Mesothelial cell of epicardium (in vitro differentiated cells): ENCODE measurements around the gene CLSTN2. TPM values are rescaled to one million over a fixed set of nuclear protein-coding genes. Genes with fewer than 3 reads are reported as not detected.

Source experiments
- DNase-seq, 2 experiments: peaks; one replicate each; pipeline ENCODE4 v3.0.0; 2021; ENCODE audit warnings: low spot score in 2 of 2; ENCODE audit not compliant: unreplicated experiment in 2 of 2
- H3K27ac Mint-ChIP-seq: 2 replicates; pipeline ENCODE4 v1.8.0; 2021; ENCODE audit warnings: mixed read lengths
- H3K27me3 Mint-ChIP-seq: 2 replicates; pipeline ENCODE4 v1.8.0; 2021; ENCODE audit warnings: low read depth, mixed read lengths
- H3K36me3 Mint-ChIP-seq: 2 replicates; pipeline ENCODE4 v1.8.0; 2021; ENCODE audit warnings: mixed read lengths
- H3K4me1 Mint-ChIP-seq: 2 replicates; pipeline ENCODE4 v1.8.0; 2021; ENCODE audit warnings: mixed read lengths
- H3K4me3 Mint-ChIP-seq: 2 replicates; pipeline ENCODE4 v1.8.0; 2021; ENCODE audit warnings: mild to moderate bottlenecking, moderate library complexity, mixed read lengths
- H3K9me3 Mint-ChIP-seq: 2 replicates; pipeline ENCODE4 v1.8.0; 2021; ENCODE audit warnings: mixed read lengths
- CTCF ChIP-seq: fragments of 200-600 bp; sonication (generic); IDR thresholded peaks from one replicate; pipeline ENCODE4 v1.5.0; 2021; ENCODE audit warnings: antibody characterized with exemption; ENCODE audit not compliant: unreplicated experiment
- total RNA-seq: library from RNA; stranded (reverse); gene quantifications from 3 replicates; pipeline ENCODE4 v1.2.1, GENCODE V29; 2021

CLSTN2 gene
- total RNA-seq, 1 donor from 2014 or later, result 18.2 TPM

GRCh38 chr3:140580746-140581145 is 645.8 kb downstream of the CLSTN2 start:
- no peak for TF ChIP-seq CTCF
- Mint-ChIP-seq H3K27ac (no peak overlapping the region), H3K9me3 (no peaks in the 10 kb centered on the region), H3K27me3 (no peaks in the 10 kb centered on the region), H3K4me1 (no peaks in the 10 kb centered on the region), H3K36me3 (no peaks in the 10 kb centered on the region), H3K4me3 (no peak overlapping the region)
- no peak for DNase-seq

- DNase-seq, result no peak
- Mint-ChIP-seq H3K4me1 (no peaks in the 10 kb centered on the region), H3K4me3 (no peak overlapping the region), H3K36me3 (no peaks in the 10 kb centered on the region), H3K27me3 (no peaks in the 10 kb centered on the region), H3K27ac (no peak overlapping the region), H3K9me3 (no peaks in the 10 kb centered on the region)
- no peak for TF ChIP-seq CTCF
These were observed 649.6 kb downstream of the CLSTN2 start for GRCh38 chr3:140584549-140584948.

- Mint-ChIP-seq H3K27me3 (no peaks in the 10 kb centered on the region), H3K27ac (no peak overlapping the region)
These were observed 650.8 kb downstream of the CLSTN2 start for GRCh38 chr3:140585828-140586227.

GRCh38 chr3:140586311-140586710 is 651.3 kb downstream of the CLSTN2 start:
- Mint-ChIP-seq H3K27ac (no peak overlapping the region), H3K36me3 (no peaks in the 10 kb centered on the region), H3K27me3 (no peaks in the 10 kb centered on the region), H3K4me3 (no peak overlapping the region), H3K9me3 (no peaks in the 10 kb centered on the region), H3K4me1 (no peaks in the 10 kb centered on the region)
- no peak for TF ChIP-seq CTCF
- DNase-seq, result no peak

More at GRCh38 chr3:140585828-140586227, 650.8 kb downstream of the CLSTN2 start:
- no peaks in the 10 kb centered on the region for H3K9me3 Mint-ChIP-seq
- no peak for TF ChIP-seq CTCF
- no peaks in the 10 kb centered on the region for H3K4me1 Mint-ChIP-seq
- H3K4me3 Mint-ChIP-seq, result no peak overlapping the region
- no peaks in the 10 kb centered on the region for H3K36me3 Mint-ChIP-seq
- no peak for DNase-seq

GRCh38 chr3:140588558-140588957 is 653.6 kb downstream of the CLSTN2 start:
- Mint-ChIP-seq H3K27ac (no peak overlapping the region), H3K4me1 (no peaks in the 10 kb centered on the region), H3K36me3 (no peaks in the 10 kb centered on the region)

More at GRCh38 chr3:140588558-140588957, 653.6 kb downstream of the CLSTN2 start:
- Mint-ChIP-seq H3K9me3 (no peaks in the 10 kb centered on the region), H3K4me3 (no peak overlapping the region), H3K27me3 (peaks cover 8% of the 10 kb centered on the region)
- TF ChIP-seq CTCF, result no peak
- no peak for DNase-seq
